NCI-H1417 treated with DMSO at 0.1 percent for 48 hours (cell line): Measurements from ENCODE around the gene JPH2.

Experiments
- DNase-seq: peaks from one replicate; lab custom pipeline; 2025; lab: John Stamatoyannopoulos, UW

JPH2 gene

DNA sequence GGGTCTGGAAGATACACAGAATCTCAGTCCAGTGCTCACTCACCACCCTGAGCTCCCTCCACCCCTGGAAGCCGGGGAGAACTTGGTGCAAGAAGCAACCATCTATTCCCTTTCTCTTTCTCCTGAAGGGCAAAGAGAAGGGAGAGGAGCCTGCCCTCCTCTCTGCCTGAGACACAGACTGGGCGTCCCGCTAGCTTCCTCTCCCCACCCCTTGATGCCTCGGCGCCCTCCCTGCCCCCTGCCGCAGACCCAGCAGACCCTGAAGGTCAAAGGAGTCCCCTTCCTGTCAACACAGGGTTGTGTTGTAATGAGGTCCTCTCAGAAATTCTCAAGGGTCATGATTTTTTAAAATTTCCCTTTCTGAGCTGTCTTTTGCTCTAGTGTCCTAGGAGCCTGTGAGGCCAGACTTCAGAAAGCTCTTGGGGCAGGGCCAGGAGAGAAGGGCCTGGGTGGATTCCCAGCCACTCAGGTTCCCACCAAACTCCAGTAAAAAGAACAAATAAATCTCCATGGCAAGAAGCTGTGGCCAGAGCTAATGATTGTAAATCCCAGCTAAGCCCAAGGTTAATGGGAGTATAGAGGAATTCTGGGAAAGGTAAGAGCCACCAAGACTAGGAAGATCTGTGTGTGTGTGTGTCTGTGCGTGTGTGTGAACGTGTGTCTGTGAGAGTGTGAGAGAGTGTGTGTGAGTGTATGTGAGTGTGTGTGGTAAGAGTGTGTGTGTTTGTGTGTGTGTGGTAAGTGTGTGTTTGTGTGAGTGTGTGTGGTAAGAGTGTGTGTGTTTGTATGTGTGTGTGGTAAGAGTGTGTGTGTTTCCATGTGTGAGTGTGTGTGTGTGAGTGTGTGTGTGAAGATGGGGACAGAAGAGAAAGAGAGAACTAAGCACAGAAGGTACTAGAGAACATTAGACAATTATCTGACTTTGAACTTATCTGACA, 1.1 kb upstream of the JPH2 start:
- DNase-seq, result no peak

GRCh38 chr20:44186674-44187053, 324 bp downstream of the JPH2 start:
- no peak for DNase-seq

GRCh38 chr20:44186201-44186600, 787 bp downstream of the JPH2 start:
- no peak for DNase-seq

DNA sequence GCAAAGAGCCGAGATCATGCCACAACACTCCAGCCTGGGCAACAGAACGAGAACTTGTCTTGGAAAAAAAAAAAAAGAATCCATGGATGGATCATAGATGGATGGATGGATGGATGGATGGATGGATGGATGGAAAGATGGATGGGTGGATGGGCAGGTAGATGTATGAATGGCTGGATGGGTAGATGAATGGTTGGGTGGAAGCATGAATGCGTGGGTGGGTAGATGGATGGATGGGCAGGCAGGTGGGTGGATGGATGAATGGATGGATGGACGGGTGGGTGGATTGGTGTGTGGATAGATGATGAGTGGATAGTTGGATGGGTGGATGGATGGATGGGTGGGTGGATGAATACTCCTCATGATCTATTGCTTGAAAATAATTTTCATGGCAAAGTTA, 1.4 kb downstream of the JPH2 start:
- DNase-seq, result no peak

- no peak for DNase-seq
These were observed 3.7 kb downstream of the JPH2 start for GRCh38 chr20:44183282-44183681.

DNA sequence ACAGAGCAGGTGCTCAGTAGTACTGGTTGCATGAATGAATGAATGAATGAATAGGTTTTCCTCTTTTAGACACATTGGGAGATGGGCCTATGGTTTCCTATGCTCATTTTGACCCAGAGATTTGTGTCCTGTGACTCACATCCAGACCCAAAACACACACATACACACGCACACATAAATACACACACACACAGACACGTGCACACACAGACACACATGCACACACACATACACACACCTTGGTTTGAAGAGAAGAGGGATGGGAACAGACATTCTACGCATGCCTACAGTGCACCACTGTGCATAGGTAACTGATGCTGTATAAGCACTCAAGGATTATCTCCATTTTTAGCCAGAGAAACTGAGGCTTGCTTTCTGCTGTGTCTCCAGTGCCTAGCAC, 4.1 kb downstream of the JPH2 start:
- DNase-seq, result no peak

GRCh38 chr20:44182135-44182765, 4.7 kb downstream of the JPH2 start:
- DNase-seq, result no peak

DNA sequence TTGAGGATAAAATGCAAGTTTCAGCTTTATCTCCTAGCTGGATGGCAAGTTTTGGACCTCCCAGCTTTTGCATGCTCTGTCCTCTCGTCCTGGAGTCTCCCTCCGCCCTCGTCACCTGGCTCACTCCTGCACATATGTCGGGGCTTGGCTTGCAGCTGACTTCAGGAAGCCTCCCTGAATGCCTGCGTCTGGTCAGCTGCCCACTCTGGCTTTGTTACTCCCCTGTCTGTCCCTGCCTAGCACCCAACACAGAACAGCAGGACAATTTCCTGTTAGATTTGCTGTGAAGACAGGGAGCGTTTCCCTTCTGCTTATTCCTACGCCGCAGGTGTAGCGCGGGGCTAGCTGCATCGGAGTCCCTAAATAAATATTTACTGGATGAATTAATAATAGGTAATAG, 5.4 kb downstream of the JPH2 start:
- peak; percentile 62 for DNase-seq

- DNase-seq, result no peak
These were observed 6.2 kb downstream of the JPH2 start for GRCh38 chr20:44180814-44181213.

- no peak for DNase-seq
These were observed 10.0 kb downstream of the JPH2 start for GRCh38 chr20:44176833-44177534.

- DNase-seq, result no peak
These were observed 11.8 kb downstream of the JPH2 start for GRCh38 chr20:44174996-44175765.

DNA sequence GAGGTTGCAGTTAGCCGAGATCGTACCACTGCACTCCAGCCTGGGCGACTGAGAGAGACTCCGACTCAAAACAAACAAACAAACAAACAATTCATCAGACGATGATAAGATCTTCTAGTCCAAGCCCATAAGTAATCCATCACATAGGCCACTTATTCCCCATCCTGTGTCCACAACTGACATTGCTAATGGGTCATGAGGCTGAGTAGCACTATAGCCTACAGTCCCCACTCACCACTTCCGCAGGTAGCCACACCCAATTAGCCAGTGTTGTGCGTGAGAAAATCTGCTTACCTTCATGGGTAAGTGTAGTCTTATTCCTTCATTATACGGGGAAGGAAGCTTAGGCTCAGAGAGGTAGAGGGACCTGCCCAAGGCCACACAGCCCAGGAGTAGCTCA, 13.1 kb downstream of the JPH2 start:
- no peak for DNase-seq

DNA sequence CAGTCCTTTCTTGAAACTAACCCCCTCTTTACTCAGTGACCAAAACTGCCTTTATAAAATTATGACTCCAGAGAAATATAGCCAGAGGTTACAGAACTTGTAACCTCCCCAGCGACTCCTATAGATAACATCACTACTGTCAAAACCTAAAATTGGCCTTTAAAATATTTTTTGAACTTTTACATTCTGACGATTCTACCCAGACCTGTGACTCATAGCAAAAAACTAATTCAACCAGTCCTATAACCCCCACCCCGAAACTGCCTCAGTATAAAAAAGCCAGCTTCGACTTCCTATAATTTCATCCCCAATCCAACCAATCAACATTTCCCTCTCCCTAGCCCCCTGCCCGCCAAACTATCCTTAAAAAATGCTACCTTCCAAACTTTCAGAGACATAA, 13.9 kb downstream of the JPH2 start:
- DNase-seq, result no peak

DNA sequence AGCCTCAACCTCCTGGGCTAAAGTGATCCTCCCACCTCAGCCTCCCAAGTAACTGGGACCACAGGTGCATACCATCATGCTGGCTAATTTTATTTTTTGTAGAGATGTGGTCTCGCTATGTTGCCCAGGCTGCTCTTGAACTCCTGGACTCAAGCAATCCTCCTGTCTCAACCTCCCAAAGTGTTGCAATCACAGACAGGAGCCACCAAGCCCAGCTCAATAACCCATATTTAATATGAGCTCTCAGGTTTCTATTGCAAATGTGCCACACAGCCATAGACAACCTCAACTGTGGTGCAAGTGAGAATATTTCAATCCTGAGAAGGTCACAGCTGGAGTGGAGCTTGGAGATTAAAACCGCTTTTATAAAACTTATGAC, 14.4 kb downstream of the JPH2 start:
- DNase-seq, result no peak

GRCh38 chr20:44171775-44172571, 15.0 kb downstream of the JPH2 start:
- no peak for DNase-seq

- no peak for DNase-seq
These were observed 16.1 kb downstream of the JPH2 start for GRCh38 chr20:44170816-44171410.

GRCh38 chr20:44167736-44168135, 19.3 kb downstream of the JPH2 start:
- DNase-seq, result no peak

DNA sequence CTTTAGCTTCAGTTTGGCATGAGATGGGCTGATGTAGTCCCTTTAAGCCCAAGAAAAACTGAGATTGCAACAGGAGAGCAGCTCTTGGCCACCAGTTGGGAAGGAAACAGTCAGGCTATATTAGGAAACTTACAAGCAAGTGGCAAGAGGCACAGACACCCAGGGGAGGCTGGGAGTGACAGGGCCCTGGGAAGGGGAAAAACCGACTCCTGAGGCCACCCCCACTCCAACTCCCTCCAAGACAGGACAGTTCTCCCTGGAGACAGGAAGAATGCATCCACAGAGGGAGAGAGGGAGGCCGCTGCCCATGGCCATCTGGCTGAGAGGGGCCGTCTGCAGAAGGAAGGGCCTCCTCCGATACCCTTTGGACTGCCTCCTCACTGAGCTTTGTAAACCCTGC, 20.5 kb downstream of the JPH2 start:
- DNase-seq, result no peak

DNA sequence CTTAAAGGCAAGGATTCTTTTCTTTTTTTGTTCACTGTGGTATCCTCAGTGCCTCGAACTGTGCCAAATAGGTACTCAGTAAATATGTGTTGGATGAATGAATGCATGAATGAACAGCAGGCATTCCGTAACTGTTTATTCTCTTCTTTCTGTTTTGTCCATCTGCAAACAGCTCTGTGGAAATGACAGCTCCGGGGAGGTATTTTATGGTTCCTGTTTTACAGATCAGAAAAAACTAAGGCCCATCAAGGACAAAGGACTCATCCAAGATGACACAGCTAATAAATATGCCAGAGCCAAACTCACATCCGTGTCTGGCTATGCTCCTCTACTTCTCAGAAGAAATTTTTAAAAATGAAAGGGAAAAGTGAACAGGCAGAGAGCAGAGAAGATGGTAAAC, 21.0 kb downstream of the JPH2 start:
- no peak for DNase-seq

- DNase-seq, result no peak
These were observed 26.9 kb downstream of the JPH2 start for GRCh38 chr20:44160133-44160532.

DNA sequence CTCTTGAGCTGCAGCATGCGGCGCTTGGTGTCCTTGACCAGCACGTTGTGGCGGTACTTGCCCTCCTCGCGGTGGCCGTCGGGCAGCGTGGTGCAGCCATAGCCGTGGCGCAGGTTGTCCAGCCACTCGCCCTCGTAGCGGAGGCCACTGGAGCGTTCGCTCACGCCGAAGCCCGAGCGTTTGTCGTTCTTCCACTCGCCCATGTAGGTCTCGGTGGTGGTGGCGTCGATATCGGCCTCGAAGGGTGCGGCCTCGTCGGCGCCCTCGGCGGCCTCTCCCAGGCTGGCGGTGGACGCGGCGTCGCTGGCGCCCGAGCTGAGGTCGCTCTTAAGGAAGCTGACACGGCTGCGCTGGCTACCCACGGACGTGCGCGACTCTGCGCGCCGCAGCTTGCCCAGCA, 27.3 kb downstream of the JPH2 start:
- no peak for DNase-seq
